ENCODE results near the gene UPF2. TPM values are rescaled to one million over a fixed set of nuclear protein-coding genes. Genes with fewer than 3 reads are reported as not detected.

The UPF2 gene
- polyA plus RNA-seq, 3 donors: 2.7 to 6.7 (median 4.3) TPM

DNA sequence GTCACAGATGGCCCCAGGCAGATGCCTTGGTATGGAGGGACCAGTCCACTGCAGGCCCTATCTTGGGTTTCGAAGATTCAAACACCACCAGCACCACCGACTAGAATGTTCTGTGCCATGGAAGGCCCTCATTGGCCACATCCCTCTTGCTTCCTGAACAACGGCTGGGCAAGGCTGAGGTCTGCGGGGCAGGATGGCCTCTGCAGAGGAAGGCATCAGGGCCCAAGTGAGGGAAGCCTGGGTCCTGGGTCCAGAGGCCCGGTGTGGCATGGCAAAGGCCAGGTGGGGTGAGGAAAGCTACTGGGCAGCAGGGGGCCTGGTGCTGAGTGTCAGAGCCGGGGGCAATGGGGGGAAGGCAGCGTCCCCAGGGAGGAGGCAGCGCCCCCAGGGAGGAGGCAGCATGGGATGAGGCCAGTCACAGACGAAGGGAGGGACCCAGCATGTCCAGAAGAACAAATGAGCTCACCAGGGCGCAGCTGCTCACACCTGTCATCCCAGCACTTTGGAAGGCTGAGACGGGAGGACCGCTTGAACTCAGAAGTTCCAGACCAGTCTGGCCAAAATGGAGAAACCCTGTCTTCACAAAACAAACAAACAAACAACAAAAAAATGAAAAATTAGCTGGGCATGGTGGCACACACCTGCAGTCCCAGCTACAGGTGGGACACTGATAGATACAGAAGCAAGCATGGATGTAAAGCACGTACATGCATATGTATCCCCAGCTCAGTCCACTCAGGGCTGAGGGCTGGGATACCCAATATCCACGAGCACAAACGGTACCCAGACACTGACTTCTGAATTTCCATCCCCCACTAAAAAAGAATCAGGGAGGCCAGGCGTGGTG is 155.0 kb downstream of the UPF2 start:
- no peak overlapping the region for H3K4me2 ChIP-seq (replicated peaks; ENCODE audit: extremely low read depth, low read length, poor library complexity, severe bottlenecking)
- no peaks in the 10 kb centered on the region for H3K79me2 ChIP-seq (ENCODE audit: insufficient read depth, low read length)
- H3K27ac ChIP-seq (ENCODE audit: low read depth in 1 of 2, low read length in 2 of 2): no peak overlapping the region
- no peak overlapping the region for H3K4me3 Mint-ChIP-seq
- no peaks in the 10 kb centered on the region for H3K27me3 ChIP-seq (ENCODE audit: control insufficient read depth in 2 of 2, insufficient read depth in 2 of 2, low read length in 2 of 2)
- DNase-seq: no peak
- no peak overlapping the region for H2AFZ ChIP-seq (ENCODE audit: insufficient read depth, low read depth, low read length, poor library complexity, severe bottlenecking)
- H3K4me1 Mint-ChIP-seq: no peaks in the 10 kb centered on the region
- no peaks in the 10 kb centered on the region for H3K4me1 ChIP-seq (ENCODE audit: control insufficient read depth in 1 of 2, insufficient read depth in 2 of 2, low read length in 2 of 2)
- H3K36me3 Mint-ChIP-seq: no peaks in the 10 kb centered on the region
- H3K27ac Mint-ChIP-seq: no peak overlapping the region
- H3K4me3 ChIP-seq (replicated peaks in 1 of 3; ENCODE audit: low read depth in 2 of 3, low read length in 3 of 3): no peak overlapping the region
- H3K9me3 Mint-ChIP-seq: peaks cover 0 to 1% (median 0%) of the 10 kb centered on the region in 7 donors
- H3K27me3 Mint-ChIP-seq (ENCODE audit: low read depth in 3 of 3): no peaks in the 10 kb centered on the region
- H3K9ac ChIP-seq (ENCODE audit: insufficient read depth, low read length, poor library complexity, severe bottlenecking): no peak overlapping the region
- no peaks in the 10 kb centered on the region for H3K9me3 ChIP-seq (replicated peaks in 1 of 2; ENCODE audit: control insufficient read depth in 1 of 2, insufficient read depth in 1 of 2, low read length in 2 of 2)
- no peaks in the 10 kb centered on the region for H3K36me3 ChIP-seq (replicated peaks in 1 of 2; ENCODE audit: control insufficient read depth in 1 of 2, insufficient read depth in 2 of 2, low read length in 2 of 2)
- no peaks in the 10 kb centered on the region for H4K20me1 ChIP-seq (ENCODE audit: insufficient read depth, low read length)
- 91% methylated on average over 13 of the region's 16 CpGs for WGBS (ENCODE audit: insufficient coverage)
- intact Hi-C loops (cut with micrococcal nuclease): no loop called here
- TF ChIP-seq CTCF (IDR thresholded peaks at IDR 0.05): no peak

DNA sequence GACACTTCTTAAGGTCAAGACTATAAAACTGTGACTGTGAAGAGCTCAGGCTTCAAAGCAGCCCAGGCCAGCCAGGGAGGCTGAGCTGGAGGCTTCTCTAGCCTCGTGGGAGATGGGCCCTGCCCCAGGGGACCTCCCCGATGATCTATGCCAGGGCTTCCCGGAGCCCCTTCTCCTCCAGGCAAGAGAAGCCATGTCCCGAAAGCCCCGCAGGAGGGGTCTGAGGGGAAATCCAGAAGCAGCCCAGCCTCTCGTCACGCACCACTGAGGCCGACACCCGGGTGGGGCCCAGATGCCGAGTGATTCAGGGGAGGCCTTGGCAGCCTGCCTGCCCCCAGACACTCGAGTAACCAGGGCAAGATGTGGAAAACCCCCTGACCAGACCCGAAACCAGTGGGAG is 155.8 kb downstream of the UPF2 start:
- Histone ChIP-seq H3K36me3 (replicated peaks in 1 of 2; ENCODE audit: control insufficient read depth in 1 of 2, insufficient read depth in 2 of 2, low read length in 2 of 2) (no peaks in the 10 kb centered on the region), H3K9me3 (replicated peaks in 1 of 2; ENCODE audit: control insufficient read depth in 1 of 2, insufficient read depth in 1 of 2, low read length in 2 of 2) (no peaks in the 10 kb centered on the region), H3K4me1 (ENCODE audit: control insufficient read depth in 1 of 2, insufficient read depth in 2 of 2, low read length in 2 of 2) (no peaks in the 10 kb centered on the region), H2AFZ (ENCODE audit: insufficient read depth, low read depth, low read length, poor library complexity, severe bottlenecking) (no peak overlapping the region), H3K9ac (ENCODE audit: insufficient read depth, low read length, poor library complexity, severe bottlenecking) (no peak overlapping the region), H3K4me2 (replicated peaks; ENCODE audit: extremely low read depth, low read length, poor library complexity, severe bottlenecking) (no peak overlapping the region), H3K27ac (ENCODE audit: low read depth in 1 of 2, low read length in 2 of 2) (no peak overlapping the region), H3K4me3 (replicated peaks in 1 of 3; ENCODE audit: low read depth in 2 of 3, low read length in 3 of 3) (no peak overlapping the region), H3K27me3 (ENCODE audit: control insufficient read depth in 2 of 2, insufficient read depth in 2 of 2, low read length in 2 of 2) (no peaks in the 10 kb centered on the region), H3K79me2 (ENCODE audit: insufficient read depth, low read length) (no peaks in the 10 kb centered on the region), H4K20me1 (ENCODE audit: insufficient read depth, low read length) (no peaks in the 10 kb centered on the region)
- H3K27me3 Mint-ChIP-seq (ENCODE audit: low read depth in 3 of 3): no peaks in the 10 kb centered on the region
- DNase-seq: no peak
- TF ChIP-seq CTCF (IDR thresholded peaks at IDR 0.05): no peak
- WGBS (ENCODE audit: insufficient coverage): 81% methylated on average over 9 of the region's 12 CpGs
- H3K9me3 Mint-ChIP-seq: no peaks in the 10 kb centered on the region
- H3K36me3 Mint-ChIP-seq: no peaks in the 10 kb centered on the region
- H3K4me1 Mint-ChIP-seq: no peaks in the 10 kb centered on the region
- no peak overlapping the region for H3K27ac Mint-ChIP-seq
- no peak overlapping the region for H3K4me3 Mint-ChIP-seq
- intact Hi-C loops (cut with micrococcal nuclease): no loop called here
